Forelimb muscle (tissue), 1 donor: ENCODE data around the gene ADGRG6. TPM values are rescaled to one million over a fixed set of nuclear protein-coding genes. Genes with fewer than 3 reads are reported as not detected.

Experiments used
- DNase-seq: peaks from one replicate; pipeline ENCODE4 v3.0.0-alpha.2; 2013; ENCODE audit warnings: low read depth
- polyA plus RNA-seq: library from polyadenylated mRNA; unstranded; fragments of 120-200 nt; gene quantifications from one replicate; pipeline ENCODE4 v1.2.1, GENCODE V29; 2013; ENCODE audit not compliant: insufficient read length

ADGRG6 gene
- polyA plus RNA-seq, 1 donor, result 11.2 TPM

- no peak for DNase-seq
Measured at GRCh38 chr6:142291512-142291911, 10.3 kb upstream of the ADGRG6 start.

DNA sequence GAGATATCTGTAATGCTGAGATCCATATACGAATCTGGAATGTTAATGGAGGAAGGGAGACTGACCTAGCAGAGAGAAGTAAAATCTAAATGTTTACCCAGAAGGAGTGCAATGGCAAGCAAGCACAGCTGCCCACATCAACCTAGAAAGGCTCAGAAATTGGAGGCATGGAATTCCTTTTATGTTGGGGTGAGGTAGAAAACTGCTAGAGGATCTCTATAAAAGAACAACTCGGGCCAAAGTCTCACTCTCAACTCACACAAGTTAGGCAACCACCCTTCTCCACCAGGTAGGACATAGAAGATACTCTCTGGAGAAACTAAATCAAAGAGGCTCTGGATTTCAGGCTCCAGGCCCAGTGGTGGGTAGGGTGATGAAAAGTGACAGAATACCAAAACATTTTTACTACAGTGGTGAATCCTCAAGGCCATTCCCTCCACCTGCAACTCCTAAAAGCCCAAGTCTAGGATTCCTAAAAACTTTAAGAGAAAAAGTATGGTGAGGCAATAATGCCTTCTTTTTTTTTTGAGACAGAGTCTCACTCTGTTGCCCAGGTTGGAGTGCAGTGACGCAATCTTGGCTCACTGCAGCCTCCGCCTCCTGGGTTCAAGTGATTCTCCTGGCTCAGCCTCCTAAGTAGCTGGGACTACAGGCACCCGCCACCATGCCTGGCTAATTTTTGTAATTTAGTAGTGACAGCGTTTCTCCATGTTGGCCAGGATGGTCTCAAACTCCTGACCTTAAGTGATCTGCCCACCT is 9.5 kb upstream of the ADGRG6 start:
- no peak for DNase-seq

GRCh38 chr6:142293121-142293520 is 8.7 kb upstream of the ADGRG6 start:
- DNase-seq, result no peak

DNA sequence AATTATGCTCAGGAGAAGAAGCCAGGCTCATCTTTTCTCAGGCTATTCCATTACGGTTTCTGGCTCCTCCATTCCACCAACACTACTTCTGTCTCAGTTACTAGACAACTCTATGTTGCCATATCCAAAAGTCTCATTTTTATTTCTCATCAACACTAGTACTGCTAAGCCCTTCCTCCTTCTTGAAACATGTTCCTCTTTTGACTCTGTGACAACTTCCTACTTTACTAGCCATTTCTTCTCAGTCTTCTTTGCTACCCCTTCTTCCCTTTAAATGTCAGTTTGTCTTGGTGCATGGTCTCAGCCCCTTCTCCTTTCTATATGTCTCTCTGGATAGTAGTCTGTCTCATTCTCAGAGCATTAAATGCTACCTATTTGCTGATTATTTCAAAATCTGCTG is 7.1 kb upstream of the ADGRG6 start:
- DNase-seq, result no peak

DNA sequence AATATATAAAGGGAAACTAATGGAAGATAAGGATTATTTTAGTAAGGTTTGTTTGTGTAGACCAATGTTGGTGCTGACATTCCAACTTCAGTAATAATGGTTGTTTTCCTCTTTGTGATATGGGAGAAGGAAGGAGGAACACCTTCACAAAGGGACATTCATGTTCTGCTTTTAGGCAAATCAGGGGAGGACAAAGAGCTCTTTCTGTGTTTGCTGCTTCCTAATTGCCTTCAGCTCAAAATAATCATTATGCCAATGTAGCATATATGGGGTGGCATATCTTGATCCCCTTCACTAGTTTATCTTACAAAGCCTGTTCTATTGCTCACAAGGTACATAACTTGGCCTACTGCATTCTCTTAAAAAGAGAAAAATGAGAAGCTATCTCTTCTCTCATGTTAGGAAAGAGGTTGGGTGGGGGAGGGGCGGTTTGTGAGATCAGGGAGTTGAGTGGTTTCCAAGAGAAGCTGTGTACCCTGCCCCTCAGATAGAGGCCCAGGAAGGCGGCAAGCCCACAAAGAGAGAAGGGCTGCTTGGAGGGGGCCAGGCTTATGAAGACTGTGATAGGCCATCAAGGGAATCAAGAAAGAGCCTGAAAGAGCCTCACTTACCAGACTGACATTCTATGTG is 4.7 kb upstream of the ADGRG6 start:
- no peak for DNase-seq

- no peak for DNase-seq
Measured at GRCh38 chr6:142297605-142297995, 4.2 kb upstream of the ADGRG6 start.

DNA sequence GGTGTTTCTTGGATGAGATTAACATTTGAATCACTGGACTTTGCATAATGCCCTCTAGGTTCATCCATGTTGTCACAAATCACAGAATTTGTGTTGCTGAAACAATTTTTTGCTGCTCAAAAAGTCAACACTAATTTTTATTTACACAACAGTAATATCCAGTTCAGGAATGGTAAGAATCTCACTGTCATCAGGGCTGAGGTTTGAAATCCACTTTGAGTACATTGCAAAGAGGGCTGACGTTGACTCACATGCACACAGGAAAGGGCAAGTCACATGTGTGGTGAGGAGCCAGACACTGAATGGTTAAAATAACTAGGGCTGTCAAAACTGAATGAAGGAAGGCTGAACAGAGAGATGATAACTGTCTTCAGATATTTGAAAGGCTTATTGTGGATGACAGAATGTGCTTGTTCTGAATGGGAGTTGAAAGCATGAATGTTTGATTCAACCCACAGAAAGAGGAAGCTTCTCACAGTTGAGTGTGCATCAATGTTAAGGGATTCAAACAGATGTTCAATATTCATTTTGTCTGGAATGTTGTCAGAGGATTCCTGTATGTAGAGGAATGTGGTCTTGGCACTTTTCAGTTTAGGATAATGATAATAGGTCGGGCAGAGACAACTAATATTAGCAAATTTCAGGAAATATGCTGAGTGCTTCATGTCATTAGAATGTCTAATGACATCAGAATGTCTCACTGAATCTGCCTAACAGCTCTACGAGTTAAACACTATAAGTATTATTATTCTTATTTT is 3.6 kb upstream of the ADGRG6 start:
- DNase-seq, result no peak

DNA sequence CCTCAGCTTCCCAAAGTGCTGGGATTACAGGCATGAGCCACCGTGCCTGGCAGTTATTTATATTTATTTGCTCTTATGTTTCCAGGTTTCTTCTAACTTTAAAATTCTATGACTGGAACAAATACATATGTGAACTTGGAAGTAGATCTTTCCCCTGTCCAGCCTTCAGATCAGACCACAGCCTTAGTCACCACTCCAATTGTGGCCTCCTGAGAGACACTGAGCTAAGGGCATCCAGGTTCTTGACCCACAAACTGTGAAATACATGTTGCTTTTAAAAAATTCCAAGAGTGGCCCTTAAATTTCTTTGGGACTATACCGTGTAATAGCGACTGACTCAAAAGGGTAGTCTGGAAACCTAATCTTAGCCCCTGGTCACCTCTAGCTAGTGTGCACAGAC is 1.5 kb upstream of the ADGRG6 start:
- no peak for DNase-seq

- no peak for DNase-seq
Measured at GRCh38 chr6:142300758-142301650, 803 bp upstream of the ADGRG6 start.

- no peak for DNase-seq
Measured at GRCh38 chr6:142302421-142303175, 791 bp downstream of the ADGRG6 start.

DNA sequence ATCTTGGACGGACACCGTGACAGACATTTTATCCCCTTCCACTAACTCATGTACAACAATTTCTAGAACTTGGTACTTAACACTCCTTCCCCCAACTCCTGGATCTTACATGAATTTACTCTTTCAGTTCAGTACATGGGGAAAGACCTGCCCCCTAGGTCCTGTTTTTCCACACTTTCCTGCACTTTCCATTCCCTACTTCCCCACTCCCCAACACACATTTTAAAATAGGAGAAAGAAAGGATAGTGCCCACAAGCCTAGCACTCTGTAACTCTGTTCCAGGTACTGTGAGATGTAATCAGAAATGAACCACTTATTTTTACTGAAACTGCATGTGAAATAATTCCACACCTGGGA is 1.3 kb downstream of the ADGRG6 start:
- no peak for DNase-seq

GRCh38 chr6:142304241-142304640 is 2.4 kb downstream of the ADGRG6 start:
- no peak for DNase-seq

- DNase-seq, result no peak
Measured at GRCh38 chr6:142306736-142307135, 4.9 kb downstream of the ADGRG6 start.

GRCh38 chr6:142307963-142308748 is 6.3 kb downstream of the ADGRG6 start:
- DNase-seq, result no peak

GRCh38 chr6:142309426-142309825 is 7.6 kb downstream of the ADGRG6 start:
- no peak for DNase-seq

DNA sequence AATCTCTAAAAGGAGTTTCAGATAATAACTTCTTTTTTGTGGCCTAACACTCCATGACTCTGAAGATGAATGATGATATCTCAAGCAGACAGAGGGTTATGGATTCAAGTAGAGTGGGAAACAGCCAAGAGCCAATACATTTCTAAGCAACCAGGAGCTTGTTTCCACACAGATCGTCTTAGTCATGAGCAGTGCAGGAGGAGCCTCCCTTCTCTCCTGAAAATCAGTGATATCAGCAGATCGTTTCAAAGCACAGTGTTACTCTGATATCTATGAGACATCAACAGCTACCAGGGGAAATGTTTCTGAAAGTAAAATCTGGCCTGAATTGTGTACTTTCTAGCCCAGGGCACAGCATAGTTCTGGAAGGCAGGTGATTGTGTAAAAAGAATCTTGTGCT is 11.5 kb downstream of the ADGRG6 start:
- DNase-seq, result no peak

DNA sequence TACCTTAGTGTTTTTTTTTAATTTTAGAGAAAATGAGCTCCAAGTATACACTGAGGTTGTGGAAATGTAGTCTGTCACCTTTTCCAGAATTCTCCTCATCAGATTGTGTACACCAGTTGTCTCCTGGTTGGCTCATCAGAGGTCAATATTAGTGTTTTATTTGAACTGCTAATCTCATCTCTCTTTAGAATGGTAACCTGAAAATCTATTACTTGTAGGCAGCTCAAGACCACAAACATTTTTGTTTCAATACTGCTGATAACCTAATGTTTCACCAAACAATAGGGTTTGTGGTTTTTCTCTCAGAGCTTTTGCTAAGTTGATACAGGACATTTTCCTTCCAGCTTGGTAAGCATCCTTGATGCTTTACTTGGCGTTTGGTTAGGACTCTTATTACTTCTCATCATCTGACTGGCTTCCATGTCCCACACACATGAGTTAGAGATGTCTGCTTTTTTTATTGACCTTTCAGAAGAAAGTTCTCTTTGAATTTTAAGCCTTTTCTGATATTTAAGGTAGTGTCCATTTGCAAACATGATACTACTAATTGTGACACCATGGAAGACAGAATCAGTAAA is 15.1 kb downstream of the ADGRG6 start:
- DNase-seq, result no peak

GRCh38 chr6:142318714-142319113 is 16.9 kb downstream of the ADGRG6 start:
- no peak for DNase-seq

DNA sequence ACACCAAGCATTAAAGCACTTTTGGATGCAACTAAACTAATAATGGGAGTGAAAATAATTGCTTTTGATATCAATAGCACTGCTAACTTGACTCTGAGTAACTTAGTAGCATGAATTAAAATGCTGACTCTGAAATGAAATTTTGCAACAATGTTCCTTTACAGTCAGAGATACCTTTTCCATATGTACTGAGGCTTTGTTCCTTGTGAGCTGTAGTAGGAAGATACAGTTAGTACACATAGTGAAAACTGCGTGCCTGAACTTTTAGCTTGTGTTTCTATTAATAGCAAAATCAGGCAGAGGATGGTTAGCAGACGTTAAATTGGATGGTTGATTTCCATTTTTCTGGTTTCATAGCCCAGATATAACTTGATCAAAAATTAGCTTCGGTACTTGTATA is 18.6 kb downstream of the ADGRG6 start:
- DNase-seq, result no peak

DNA sequence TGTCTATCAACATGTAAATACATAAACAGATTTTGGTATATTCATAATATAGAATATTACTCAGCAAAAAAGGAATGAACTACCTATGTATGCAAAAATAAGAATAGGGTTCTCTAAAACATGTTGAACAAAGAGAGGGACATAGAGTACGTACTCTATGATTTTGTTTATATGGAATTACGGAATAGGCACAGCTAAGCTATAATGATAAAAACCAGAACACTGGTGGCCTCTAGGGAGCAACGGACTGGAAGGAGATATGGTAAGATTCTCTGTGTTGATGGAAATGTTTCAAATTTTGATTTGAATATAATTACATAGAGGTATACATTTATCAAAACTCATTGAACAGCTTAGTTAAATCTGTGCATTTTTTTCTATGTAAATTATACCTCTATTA is 19.6 kb downstream of the ADGRG6 start:
- DNase-seq, result no peak
